ENCODE measurements around the gene PPP1R1B.

The PPP1R1B gene

DNA sequence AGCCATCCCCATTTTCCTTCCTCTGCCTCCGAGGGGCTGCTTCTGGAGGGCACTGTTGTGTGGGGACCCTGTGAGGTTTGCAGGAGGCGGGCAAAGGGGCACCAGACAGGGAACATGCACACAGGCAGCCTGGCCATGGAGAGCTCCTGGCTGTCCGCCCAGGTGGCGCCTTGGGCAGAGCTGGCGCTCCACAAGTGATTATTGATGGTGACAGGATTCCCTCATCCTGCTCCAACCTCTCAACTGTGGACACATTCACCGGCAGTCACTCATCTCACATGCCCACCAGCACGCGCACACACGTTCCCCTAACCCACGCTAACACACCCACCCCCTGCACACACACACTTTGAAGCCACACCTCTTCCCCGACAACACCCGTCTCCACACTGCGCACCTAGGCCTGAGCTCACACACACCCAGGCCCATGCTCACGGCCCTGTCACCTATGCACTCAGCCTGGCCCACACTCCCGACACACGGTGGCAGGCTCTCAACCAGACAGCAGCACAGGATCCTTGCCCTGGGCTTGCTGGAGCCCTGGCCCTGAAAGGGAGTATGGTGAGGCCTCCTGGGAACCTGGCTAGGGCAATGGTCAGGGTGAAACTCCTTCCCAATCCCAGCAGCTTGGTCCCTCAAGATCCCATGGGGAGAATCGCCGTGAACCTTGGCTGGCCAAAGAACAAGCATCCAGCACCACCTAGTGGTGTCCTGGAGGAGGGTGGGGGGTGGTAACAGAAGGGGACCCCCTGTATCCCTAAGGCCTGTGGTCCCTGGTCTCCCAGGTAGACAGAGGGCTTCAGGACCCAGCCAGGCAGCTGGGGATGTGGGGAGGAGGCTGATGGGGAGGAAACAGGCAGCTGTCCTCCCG is 45.1 kb downstream of the PPP1R1B start:
- FAIRE-seq, result no peak

DNA sequence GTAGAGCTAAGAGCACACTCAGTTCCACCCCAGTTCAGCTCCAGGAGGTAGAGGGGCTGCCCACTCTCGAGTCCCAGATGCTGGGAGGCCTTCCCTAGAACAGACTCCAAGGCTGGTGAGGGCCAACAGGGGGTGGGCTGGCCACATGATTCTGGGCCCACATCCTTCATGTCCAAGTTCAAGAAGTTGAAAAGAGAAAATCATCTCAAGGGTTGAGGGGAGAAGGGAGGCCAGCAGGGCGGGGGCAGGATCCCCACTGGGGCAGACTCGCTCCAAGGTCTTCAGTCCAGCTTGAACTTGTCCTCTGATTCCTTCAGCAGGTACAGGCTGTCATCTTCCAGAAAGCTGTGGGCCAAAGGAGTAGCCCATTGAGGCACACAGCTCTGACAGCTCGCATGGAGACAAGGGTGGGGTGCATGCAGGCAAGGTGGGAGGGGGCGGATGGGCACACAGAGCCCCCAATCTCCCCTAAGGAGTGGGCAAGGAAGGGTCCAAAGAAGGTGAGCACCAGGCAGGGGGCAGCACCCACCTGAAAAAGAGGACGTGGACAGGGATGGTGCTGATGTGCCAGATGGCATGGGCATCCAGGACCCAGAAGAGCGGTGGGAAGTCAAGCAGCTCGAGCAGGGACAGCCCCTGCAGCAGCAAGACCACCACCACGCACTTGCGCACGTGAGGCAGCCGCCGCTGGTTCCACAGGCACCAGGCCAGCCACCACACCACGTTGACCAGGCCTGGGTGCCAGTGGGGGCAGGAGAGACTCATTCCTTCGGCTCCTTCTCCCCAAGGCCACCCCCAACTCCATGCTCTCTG is 46.0 kb downstream of the PPP1R1B start:
- FAIRE-seq, result no peak

DNA sequence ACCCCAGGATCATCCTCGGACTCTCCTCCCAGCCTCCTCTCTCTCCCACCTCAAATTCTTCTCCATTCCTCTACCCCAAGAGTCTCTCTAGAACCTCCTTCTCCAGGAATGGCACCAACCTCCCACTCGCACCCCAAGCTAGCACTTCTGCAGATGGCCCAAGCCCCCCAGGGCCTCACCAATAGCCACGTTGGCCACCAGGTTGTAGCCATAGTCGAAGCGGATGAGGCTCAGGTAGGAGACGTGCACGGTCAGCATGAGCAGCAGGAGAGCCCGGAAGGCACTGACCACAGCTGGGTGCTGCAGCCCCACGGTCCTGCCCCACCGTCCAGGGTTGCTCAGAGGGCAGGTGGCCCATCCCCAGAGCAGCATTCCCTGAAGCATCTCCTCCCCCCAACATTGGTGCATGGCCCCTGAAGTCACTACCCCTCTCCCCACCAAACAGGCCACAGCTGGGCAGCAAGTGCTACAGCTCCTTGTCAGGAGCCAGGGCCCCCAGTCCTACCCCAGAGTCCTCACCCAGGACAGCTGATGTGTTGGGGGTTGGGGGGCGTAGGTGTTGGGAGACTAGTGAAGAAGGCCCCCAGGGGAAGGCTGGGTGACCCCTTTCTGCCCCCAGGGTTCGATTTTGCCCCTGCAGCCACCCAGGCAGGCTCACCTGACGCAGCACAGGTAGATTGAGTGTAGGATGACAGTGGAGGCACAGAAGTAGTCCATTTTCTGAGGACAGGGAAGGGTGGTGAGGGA is 46.8 kb downstream of the PPP1R1B start:
- FAIRE-seq, result no peak

DNA sequence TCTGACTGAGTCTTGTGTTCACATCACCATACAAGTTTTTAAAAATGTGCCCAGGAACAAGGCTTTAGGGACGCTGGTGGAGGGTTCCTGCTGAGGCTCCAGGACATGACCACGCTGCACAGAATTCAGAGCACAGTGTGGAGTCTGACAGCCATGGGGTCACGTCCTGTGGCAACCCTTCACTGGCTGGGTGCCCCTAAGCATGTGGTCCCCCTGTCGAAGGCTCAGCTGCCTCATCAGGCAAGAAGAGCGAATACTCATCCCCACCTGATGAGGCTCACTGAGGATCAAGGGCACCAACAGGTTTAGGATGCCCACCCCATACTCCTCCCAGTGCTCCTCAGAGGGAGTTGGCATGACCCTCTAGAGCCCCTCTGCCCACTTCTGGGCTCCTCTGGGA is 47.4 kb downstream of the PPP1R1B start:
- no peak for FAIRE-seq

DNA sequence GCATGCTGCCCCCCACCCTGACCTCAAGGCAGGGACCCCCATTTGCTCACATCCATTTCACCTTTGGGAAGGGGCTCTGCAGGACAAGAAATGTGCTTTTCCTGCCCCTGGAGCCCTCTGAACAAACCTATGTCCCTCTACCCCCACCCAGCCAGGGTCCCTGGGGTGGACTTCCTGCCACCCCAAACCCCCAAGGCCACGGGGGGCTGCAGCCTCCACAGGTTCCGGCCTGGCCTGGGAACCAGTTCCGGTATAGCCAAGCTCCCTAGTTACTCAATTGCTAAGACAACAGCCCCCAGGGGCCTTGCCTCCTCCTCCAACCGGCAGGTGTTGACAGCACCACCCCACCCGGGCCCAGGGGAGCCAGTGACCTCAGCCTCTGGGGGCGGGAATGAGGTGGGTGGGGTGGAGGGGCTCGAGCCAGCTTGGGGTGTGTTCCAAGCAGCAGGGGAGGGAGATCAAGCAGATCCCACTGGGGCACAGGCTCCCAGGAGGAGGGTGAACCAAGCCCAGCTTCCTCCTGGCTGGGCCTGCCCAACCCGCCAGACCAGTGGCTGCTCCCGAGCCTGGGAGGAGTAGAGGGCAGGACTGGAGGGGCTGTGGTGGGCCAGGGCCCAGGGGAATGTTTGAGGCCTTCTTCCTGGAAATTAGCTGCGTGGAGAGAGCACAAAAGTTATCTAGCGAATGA is 48.1 kb downstream of the PPP1R1B start:
- FAIRE-seq, result no peak

DNA sequence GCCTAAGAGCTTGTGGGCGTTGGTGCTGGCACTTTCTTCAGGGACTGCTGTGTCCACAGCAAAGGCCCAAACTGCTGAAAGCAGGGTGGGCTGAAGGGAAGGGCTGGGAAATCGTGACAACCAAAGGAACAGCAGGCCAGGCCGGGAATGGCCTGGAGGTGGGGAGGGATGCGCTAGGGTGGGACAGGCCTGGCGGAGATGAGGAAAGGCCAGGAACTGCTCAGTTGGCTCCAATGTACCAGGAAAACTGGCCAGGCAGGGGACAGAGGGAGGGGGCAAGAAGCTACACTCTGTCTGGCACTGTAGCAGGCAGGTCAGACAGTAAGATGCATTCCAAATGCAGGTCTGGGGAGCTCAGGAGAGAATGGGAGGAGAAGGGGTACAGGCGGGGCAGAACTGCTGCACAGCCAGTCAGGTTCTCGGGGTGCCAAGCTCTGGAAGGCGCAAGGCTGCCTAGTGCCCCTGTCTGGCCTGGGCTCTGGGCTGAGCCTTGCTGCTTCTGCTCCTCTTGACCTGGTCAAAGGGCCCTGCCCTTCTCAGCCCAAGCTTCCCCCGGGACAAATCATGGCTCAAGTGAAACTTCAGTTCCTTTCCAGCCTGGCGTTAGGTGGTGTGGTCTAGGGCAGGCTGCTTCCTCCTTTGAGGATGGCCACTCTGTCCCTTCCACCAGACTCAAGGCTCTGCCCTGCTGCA is 48.8 kb downstream of the PPP1R1B start:
- FAIRE-seq, result no peak

DNA sequence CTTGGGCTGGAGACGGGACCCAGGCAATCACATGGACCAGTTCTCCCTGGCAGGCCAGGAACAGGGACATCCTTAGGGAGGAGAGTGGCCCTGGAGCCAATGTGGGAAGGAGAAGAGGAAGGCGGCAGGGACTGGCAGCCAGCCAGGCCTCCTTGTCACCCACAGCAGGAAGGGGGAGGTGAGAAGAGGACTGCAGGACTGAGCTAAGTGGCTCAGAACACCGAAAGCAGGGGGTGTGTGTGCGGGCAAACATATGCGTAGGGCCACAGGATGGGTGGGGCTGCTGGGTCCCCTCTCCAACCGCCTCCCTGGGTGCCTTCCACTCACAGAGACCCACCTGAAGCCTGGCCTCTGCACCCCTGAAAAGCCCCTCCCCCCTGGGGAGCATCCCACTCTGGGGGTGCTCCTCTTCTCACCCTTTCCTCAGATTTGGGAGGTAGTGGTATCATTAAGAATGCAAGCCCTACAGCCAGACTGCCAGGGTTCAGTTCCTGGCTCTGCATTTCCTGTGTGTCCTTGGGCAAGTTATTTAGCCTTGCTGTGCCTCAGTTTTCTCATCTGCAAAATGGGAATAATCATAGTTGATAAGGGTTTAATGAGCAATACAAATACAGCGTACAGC is 49.6 kb downstream of the PPP1R1B start:
- FAIRE-seq, result no peak

DNA sequence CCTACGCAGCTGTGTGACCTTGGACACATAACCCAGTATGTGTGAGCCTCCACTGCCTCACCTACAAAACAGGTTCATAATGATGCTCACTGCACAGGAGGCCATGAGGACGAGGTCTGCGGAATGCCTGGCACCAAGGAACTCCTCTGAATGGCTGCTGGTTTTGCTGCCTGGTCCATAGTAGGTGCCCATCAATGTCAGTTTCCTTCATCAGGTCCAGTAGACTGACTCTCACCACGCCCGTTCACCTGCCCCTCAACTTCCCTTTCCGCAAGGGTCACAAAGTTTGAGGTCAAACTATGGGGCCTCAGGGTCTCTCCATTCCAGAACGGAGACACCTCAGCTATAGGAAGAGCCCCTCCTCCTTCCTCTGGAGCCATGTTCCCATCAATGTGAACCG is 50.3 kb downstream of the PPP1R1B start:
- no peak for FAIRE-seq

DNA sequence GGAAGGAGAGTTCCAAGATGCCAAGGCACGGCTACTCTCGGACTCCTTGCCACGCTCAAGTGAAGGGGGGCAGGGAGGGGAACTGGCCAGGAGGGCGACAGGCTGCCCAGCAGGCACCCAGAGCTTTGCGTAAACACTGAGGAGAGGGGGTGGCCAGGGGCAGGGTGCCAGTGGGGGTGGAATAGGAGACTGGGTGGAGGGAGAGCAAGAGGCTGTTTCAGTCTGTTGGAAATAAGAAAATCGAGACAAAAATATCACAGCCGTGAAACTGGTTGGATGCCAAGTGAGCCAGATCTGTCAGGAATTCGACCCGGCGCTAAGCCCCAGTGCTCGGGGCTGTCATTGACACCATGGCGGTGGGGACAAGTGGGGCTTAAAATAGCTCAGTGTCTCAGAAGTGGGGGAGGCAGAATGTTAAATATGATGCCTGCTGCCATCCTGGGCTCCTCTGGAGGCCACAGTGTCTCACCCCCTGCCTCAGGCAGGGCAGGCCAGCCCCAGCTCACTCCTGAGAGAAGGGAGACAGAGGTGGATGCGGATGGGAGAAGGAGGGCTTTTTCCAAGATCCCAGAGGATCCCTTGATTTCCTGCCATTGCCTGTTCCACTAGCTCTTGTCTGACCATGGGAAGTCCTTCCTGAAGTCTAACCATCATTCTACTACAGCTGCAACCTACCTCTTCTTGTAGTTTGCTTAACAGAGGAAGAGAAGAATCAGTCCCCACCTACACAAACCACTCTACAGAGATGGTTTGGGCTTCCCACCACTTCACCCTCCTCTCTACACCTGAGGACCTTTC is 51.0 kb downstream of the PPP1R1B start:
- FAIRE-seq, result no peak

DNA sequence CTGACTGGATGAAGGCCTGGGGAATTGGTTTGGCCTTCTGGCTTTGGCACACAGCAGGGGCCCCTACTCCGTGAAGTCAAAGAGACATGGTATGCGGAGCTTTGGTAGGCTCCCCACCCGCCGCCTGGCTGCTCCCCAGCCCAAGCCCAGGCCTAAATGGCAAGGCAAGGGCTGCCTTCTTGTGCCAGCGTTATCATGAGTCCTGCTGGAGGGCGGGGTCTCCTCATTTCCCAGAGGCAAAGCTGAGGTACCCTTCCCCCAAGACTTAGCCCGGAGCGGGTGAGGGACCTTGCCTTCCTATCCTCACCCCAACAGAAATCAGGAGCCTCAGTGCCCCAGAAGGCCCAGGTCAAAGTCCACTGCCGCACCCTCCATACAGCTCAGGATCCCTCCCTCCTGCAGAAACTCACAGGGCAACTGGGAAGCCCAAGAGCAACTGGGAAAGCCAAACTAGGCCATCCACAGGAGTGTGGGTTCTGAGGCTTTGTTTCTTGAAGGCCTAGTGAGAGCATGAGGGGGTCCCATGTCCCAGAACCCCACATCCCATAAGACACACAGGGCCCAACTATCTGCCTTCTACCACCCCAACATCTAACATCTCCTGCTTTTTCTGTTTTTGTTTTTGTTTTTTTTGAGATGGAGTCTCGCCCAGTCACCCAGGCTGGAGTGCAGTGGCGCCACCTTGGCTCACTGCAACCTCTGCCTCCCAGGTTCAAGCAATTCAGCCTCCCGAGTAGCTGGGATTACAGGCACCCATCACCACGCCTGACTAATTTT is 51.8 kb downstream of the PPP1R1B start:
- no peak for FAIRE-seq

DNA sequence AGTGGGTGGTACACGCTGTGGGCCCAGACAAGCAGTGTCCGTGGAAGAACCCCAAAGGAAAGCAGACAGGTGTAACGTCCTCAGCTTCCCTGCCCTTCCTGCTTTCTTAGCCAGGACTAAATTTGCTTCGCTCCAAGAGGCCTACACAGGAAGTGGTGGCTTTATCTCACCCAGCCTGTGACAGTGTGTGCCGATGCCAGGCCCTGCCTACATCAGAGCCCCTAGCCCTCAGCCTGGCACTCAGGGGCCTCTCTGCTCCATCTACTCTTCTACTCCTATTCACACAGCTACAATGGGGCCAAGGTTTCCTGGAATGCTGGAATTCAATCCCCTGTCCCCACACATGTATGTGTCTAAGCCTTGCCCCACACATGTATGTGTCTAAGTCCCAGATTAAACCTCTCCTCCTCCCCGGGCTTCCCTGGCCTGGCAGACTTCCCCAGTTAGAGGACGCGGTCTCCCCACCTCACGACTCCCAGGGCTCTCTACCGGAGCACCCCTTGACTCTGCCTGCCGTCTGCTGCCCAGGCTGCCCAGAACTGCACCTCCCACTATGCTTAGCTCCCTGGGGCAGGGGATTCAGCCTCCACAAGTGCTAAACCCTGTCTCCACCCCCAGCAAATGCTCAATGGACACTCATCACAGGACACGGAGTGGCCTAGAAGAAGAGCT is 52.9 kb downstream of the PPP1R1B start:
- FAIRE-seq, result no peak

DNA sequence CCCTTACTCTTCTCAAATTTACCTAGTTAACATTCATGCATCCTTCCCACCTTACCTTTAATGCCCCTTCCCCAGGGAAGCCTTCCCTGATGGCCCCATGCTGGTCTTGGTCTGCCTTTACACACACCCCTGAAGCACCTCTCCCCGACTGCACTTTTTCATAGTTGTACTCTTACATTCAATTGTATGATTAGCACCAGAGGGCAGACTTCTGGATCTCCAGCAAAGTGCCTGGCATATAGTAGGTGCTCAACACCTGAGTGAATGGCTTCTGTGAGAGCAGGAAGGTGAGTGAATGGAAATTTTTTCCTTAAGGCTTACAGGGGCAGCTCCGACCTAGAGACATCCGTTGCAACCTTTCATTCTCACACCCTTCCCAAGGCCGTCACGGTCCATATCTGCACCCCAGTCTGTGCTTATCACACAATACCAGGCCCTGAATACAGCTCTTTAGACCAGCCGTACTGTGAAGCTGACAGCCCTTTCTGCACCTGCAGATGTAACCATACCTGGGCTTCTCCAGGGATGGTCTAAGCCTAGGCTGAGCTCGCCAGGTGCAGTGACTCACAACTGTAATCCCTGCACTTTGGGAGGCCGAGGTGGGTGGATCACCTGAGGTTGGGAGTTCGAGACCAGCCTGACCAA is 56.7 kb downstream of the PPP1R1B start:
- FAIRE-seq, result no peak

DNA sequence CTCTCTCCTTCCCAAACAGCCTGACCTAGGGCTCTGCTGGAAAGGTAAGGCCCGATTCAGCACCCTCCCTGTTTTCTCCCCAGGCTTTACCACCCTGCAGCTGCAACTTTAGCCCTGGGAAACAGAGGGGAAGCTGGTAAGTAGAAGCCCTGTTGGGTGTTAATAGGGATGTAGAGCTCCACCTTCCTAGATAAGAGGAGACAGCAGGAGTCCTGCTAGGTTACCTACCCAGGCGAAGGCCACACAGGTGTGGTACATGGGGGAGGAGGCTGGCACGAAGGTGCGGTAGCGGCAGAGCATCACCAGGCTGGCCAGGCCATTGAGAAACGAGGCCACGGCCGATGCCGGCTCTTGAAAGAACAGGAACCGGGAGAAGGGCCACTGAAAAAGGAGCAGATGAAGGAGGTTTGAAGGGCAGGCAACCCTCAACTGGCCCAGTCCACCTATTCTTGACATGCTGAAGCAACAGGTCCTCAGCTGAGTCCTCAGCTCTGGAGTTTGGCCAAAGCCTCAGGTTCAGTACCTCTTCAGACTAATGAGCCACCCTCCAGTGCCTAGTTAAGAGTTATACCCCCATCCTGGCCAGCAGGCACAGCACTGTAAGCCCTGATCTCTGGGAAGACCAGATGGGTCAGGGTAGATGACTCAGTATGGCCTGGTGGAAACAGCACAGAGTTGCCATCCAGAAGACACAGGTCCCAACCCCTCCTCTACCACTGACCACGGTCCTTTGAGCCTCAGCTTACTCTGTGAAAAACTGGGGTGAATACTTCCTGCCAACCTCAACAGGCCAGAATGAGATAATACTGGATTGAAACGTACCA is 57.8 kb downstream of the PPP1R1B start:
- FAIRE-seq, result no peak
